GM19372 (cell line): ENCODE measurements around the gene GATC.

Experiments used
- ATAC-seq: cut with Tn5 transposase; IDR thresholded peaks from one replicate; pipeline ENCODE4 v1.9.1; 2021; ENCODE audit warnings: mild to moderate bottlenecking, low read depth, moderate library complexity; ENCODE audit not compliant: unreplicated experiment

Gene GATC

DNA sequence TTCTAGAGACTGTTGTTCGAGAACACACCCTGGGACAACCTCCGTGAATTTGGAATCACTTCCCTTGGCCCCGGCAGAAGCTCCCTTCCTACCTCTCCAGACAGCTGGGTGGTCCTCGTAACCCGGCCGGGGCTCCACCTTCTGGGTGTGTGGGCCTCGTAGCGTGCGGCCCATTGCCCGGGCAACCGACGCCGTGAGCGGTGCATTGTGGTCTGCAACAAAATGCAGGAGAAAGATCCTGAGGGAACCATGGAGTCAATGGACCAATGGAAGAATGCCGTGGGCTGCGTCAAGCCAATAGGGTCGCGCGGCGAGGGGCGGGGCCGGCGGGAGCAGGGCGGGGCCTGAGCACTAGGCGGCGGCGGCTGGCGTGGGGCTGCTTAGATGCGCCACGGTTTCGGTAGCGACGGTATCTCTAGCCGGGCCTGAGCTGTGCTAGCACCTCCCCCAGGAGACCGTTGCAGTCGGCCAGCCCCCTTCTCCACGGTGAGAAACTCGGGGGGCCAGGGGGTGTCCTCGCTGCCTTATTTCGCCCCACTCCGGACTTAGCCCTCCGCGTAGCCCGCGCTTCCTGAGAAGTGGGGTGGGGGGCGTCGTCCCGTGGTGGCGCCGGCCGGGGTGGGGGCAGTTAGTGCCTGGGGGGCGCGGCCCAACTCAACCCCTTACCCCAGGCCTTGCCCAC, 49.6 kb downstream of the GATC start, which contains the start of gene DYNLL1:
TSS of gene DYNLL1 (plus strand) at position 383 of the 682 bp plus-strand sequence. CDS start 309 bp downstream, outside the sequence.
- peak; percentile 91 for ATAC-seq

DNA sequence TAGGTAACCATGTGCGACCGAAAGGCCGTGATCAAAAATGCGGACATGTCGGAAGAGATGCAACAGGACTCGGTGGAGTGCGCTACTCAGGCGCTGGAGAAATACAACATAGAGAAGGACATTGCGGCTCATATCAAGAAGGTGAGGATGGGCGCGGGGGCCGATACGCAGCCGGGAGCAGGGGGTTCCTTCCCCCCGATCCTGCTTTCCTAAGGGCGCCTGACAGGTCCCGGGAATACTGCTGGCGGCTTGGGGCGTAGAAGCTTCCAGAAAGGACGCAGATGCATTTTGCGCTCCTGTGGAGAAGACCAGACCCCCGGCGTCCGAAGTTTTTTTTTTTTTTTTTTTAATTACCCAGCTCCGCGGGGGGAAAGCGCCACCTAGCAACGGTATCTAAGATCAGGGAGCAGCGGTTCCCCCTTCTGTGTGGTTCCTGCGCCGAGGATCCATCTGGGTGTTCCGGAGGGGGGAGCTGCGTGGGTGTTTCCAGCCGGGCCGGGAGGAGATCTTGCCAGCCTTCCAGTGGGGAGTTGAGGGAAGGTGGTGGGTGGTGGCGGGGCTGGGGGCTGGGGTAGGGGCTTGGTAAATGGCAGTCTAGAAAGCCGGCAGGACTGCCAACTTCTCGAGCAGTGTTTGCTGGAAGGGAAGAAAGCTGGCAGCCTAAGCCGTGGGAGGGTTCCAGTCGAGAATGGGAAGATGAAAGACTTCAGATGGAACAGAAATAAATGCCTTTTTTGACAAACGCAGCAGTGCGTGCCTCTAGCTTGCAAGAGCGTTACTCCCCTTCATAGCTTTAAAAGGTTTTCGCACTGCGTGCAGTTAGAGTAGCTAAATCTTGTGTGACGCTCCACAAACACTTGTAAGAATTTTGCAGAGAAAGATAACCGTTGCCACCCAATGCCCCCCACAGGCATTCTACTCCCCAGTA, 50.4 kb downstream of the GATC start:
- ATAC-seq = no peak

DNA sequence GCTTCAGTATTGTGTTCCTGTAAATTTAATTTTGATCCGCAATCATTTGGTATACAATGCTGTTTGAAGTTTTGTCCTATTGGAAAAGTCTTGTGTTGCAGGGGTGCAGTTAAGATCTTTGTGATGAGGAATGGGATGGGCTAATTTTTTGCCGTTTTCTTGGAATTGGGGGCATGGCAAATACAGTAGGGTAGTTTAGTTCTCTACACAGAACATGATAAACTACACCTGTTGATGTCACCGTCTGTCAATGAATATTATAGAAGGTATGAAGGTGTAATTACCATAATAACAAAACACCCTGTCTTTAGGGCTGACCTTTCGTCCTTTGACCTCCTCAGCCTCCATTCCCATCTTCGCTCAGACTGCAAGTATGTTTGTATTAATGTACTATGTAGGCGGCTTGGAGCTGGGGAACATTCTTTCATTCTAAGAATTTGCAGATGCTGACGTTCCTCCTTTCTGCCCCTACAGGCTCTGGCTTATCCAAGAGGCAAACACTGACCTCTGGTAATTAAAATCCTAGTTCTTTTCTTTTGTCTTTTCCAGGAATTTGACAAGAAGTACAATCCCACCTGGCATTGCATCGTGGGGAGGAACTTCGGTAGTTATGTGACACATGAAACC, 51.4 kb downstream of the GATC start:
- ATAC-seq = no peak

DNA sequence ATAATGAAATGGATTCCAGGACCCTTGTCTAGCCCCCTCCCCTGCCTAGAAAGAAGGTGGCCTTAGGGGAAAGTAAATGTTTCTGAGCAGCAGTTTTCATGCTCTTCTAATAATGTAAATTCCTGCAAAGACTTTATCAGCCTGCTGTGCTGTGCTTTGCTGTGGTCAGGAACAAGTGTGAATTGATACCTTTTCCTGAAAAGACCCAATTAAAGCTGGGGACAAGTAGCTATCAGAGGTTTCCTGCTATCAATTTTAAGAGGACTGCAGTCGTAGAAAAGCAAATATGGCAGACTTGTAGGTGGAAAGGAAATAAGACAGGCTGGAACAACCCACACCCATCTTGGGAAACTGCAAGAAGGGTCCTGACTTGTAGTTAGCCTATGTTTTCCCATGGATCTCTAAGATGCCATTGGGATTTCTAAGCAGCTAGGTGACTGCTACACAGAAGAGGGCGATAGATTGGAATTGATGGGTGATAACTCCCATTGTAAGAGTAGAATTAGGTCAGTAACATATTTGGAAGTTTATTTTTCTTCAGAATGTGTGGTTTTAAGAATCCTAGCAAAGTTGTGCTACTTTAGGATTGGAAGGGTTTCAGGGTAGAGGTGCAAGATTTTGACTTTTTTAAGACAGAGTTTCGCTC, 52.7 kb downstream of the GATC start:
- ATAC-seq = no peak

DNA sequence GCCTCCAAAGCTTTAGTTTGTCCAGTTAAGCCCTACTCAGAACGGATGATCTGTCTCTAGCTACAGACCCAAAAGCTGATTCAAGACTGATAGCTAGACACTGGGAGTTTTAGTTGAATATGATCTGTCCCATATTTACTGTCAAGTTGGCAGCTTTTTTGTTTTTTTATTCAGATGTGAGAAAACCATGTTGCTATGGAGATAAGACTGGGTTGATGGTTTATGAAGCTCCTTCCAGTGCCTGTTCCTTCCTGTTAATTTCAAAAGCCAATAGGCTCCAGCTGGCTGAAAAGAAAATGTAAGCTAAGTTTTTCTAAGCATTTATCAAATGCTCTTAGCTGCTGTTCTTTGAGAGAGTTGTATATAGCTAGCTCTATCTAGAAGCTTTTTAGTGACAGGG, 54.3 kb downstream of the GATC start:
- no peak for ATAC-seq

DNA sequence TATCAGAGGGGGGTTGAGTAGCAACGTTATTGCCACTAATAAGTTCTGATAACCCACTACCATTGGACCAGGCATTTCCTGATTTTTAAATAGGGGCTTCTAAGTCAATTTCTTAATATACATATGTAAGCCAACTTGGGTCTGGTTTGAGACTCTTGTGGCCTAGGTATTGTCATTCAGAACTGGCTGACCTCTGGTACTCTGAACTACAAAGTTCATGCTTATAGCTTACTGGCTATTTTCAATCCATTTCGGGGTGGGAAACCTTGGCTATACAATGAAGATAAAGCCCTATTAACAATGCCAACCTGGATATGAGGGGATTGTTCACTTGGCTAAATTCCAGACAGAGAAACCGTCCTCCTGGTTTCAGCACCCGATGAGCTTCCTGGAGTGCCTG, 58.3 kb downstream of the GATC start:
- ATAC-seq = no peak

DNA sequence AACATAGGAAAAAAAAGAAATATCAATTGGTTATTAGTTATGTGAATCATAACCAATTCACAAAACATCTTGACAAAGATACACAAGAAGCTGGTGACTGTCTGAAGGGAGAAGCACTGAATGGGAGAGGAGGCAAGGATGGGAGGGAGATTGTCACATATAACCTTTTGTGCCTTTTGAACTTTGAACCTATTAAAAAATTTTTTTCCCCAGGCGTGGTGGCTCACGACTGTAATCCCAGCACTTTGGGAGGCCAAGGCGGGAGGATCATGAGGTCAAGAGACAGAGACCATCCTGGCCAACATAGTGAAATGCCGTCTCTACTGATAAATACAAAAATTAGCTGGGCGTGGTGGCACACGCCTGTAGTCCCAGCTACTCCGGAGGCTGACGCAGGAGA, 62.3 kb downstream of the GATC start:
- no peak for ATAC-seq
